Panc1 (cell line): Measurements from ENCODE around the gene RMDN3. TPM values are rescaled to one million over a fixed set of nuclear protein-coding genes. Genes with fewer than 3 reads are reported as not detected.

Experiments used
- ATAC-seq: fragments of 200-7000 bp; cut with Tn5 transposase; 2 replicates; pipeline ENCODE4 v1.9.1; 2020; ENCODE audit warnings: mild to moderate bottlenecking, moderate library complexity
- BruUV-seq: library from RNA; stranded (reverse); fragments of 400-500 nt; replicated peaks from 2 replicates; lab custom pipeline; 2021; lab: Mats Ljungman, UMichigan
- CTCF ChIA-PET: fragments of 300-600 bp; sonication (Branson Sonifier 250); formaldehyde crosslinking; loops from one replicate; lab custom pipeline; 2022; ENCODE audit warnings: antibody characterized with exemption; lab: Charles Lee
- POLR2A ChIA-PET: fragments of 300-600 bp; sonication (Branson Sonifier 250); formaldehyde crosslinking; loops from one replicate; lab custom pipeline; 2022; ENCODE audit warnings: antibody characterized with exemption; lab: Charles Lee
- DNase-seq: peaks from one replicate; pipeline ENCODE4 v3.0.0-alpha.2; 2010; ENCODE audit warnings: low read depth, low spot score
- H3K27ac ChIP-seq: 2 replicates; pipeline ENCODE4 v1.5.1; 2011; ENCODE audit warnings: mild to moderate bottlenecking, low read length, inconsistent platforms
- H3K27me3 ChIP-seq: fragments of 200-500 bp; sonication (Bioruptor generic); 2 replicates; pipeline ENCODE4 v1.6.0; 2014; ENCODE audit warnings: low read length, inconsistent platforms; ENCODE audit not compliant: control insufficient read depth, insufficient read depth
- H3K36me3 ChIP-seq: fragments of 200-500 bp; sonication (Bioruptor generic); 2 replicates; pipeline ENCODE4 v1.5.1; 2014; ENCODE audit warnings: inconsistent platforms, mild to moderate bottlenecking, low read length, moderate library complexity; ENCODE audit not compliant: control insufficient read depth, insufficient read depth
- H3K4me1 ChIP-seq: 2 replicates; pipeline ENCODE4 v1.5.1; 2011; ENCODE audit warnings: inconsistent platforms, mild to moderate bottlenecking, low read length, moderate library complexity; ENCODE audit not compliant: control insufficient read depth, insufficient read depth
- H3K4me3 ChIP-seq, 2 experiments: 2 replicates each; pipeline ENCODE4 v1.5.1; 2011 to 2012; ENCODE audit warnings: low read depth in 2 of 2, low read length in 2 of 2, mild to moderate bottlenecking in 2 of 2, inconsistent platforms in 1 of 2, moderate library complexity in 1 of 2
- H3K9me3 ChIP-seq: fragments of 200-500 bp; sonication (Bioruptor generic); 2 replicates; pipeline ENCODE4 v1.5.1; 2014; ENCODE audit warnings: low read depth, mild to moderate bottlenecking, inconsistent platforms, low read length, moderate library complexity; ENCODE audit not compliant: control insufficient read depth, insufficient read depth
- CTCF ChIP-seq: fragments of 450-650 bp; IDR thresholded peaks from 2 replicates; pipeline ENCODE4 v1.5.1; 2017; ENCODE audit warnings: mild to moderate bottlenecking
- POLR2AphosphoS5 ChIP-seq: IDR thresholded peaks from 2 replicates; pipeline ENCODE4 v1.6.1; 2012; ENCODE audit warnings: mild to moderate bottlenecking, low read depth, low read length, moderate library complexity
- REST ChIP-seq, 2 experiments: IDR thresholded peaks; 2 replicates each; pipeline ENCODE4 v1.6.1; 2011 to 2012; ENCODE audit warnings: low read depth in 2 of 2, control low read depth in 1 of 2, low read length in 1 of 2, mild to moderate bottlenecking in 1 of 2, moderate library complexity in 1 of 2; ENCODE audit not compliant: insufficient read depth in 1 of 2
- SIN3A ChIP-seq: IDR thresholded peaks from 2 replicates; pipeline ENCODE4 v1.6.1; 2012; ENCODE audit warnings: low read depth, mild to moderate bottlenecking, low read length, moderate library complexity, borderline replicate concordance; ENCODE audit not compliant: insufficient read depth
- TCF7L2 ChIP-seq: IDR thresholded peaks from 2 replicates; pipeline ENCODE4 v1.6.1; 2011; ENCODE audit warnings: mild to moderate bottlenecking, low read depth, low read length, inconsistent platforms
- in situ Hi-C: cut with HindIII; loops from 2 replicates; pipeline ENCODE4 v1.10.0; 2016; ENCODE audit warnings: low sequenced_read_pairs, low pct_unique_long_range_greater_than_20kb
- intact Hi-C: fragments of 100-400 bp; cut with micrococcal nuclease; formaldehyde crosslinking; loops from one replicate; pipeline ENCODE4 v1.10.0; 2022; ENCODE audit not compliant: unreplicated experiment
- total RNA-seq: library from RNA; stranded (reverse); gene quantifications from one replicate; pipeline ENCODE4 v1.2.1, GENCODE V29; 2021; ENCODE audit not compliant: unreplicated experiment

RMDN3 gene
- total RNA-seq, 1 experiment from 2014 or later, result 33.2 TPM

- POLR2A ChIA-PET, result interaction anchor here (0.7 kb wide), 1 partner anchor 97 kb away, joined by 7 read pairs; no protein-coding TSS in a partner anchor
- no peaks in the 10 kb centered on the region for H3K9me3 ChIP-seq
- intact Hi-C loops, result no loop called here
- TF ChIP-seq REST (IDR thresholded peaks at IDR 0.05; ENCODE audit: insufficient read depth in 1 of 2, low read depth in 2 of 2, low read length in 1 of 2) (no peak), CTCF (no peak), TCF7L2 (no peak), POLR2AphosphoS5 (no peak), SIN3A (no peak)
- CTCF ChIA-PET, result no interaction called here
- no peak overlapping the region for H3K4me3 ChIP-seq
- in situ Hi-C loops, result no loop called here
- no TSS peak for BruUV-seq
- no peak overlapping the region for H3K27ac ChIP-seq
- no peak for ATAC-seq
- DNase-seq, result no peak
- peaks cover 1% of the 10 kb centered on the region for H3K4me1 ChIP-seq
- H3K27me3 ChIP-seq, result no peaks in the 10 kb centered on the region
- no peaks in the 10 kb centered on the region for H3K36me3 ChIP-seq
These were observed 48.0 kb upstream of the RMDN3 start for GRCh38 chr15:40803076-40803475.

GRCh38 chr15:40799523-40799922, 44.5 kb upstream of the RMDN3 start:
- intact Hi-C loops, result no loop called here
- in situ Hi-C loops, result loop anchor here (25.0 kb wide), 1 partner anchor 162 kb away; no protein-coding TSS in a partner anchor
- POLR2A ChIA-PET, result interaction anchor here (0.7 kb wide), 1 partner anchor 14 kb away, joined by 6 read pairs; no protein-coding TSS in a partner anchor
- CTCF ChIA-PET, result no interaction called here
- no peak for ATAC-seq
- Histone ChIP-seq H3K27ac (no peak overlapping the region), H3K4me3 (no peak overlapping the region), H3K27me3 (no peaks in the 10 kb centered on the region), H3K4me1 (no peaks in the 10 kb centered on the region; the same call in 1 of the 2 replicates), H3K9me3 (no peaks in the 10 kb centered on the region), H3K36me3 (no peaks in the 10 kb centered on the region)
- no TSS peak for BruUV-seq
- no peak for TF ChIP-seq POLR2AphosphoS5
- no peak for TF ChIP-seq REST (IDR thresholded peaks at IDR 0.05; ENCODE audit: insufficient read depth in 1 of 2, low read depth in 2 of 2, low read length in 1 of 2)
- TF ChIP-seq TCF7L2, result no peak
- TF ChIP-seq CTCF, result no peak
- TF ChIP-seq SIN3A, result no peak
- DNase-seq, result no peak
